K562 (cell line): ENCODE data around the gene RALA. TPM values are rescaled to one million over a fixed set of nuclear protein-coding genes. Genes with fewer than 3 reads are reported as not detected.
A peak's percentile ranks its signal among the peaks of the same experiment; 100 is the strongest.

Experiments used
- ATF1 ChIP-seq, 2 experiments: fragments of 450-650 bp in 1 of 2; IDR thresholded peaks; 2 replicates each; pipeline ENCODE4 v1.6.1; 2016; ENCODE audit warnings: missing compliant biosample characterization in 1 of 2, missing genetic modification characterization in 1 of 2
- CXXC5 ChIP-seq: fragments of 250-450 bp; sonication (Bioruptor Pico); IDR thresholded peaks from 2 replicates; pipeline ENCODE4 v1.8.0; 2022; ENCODE audit warnings: inconsistent platforms, mild to moderate bottlenecking, moderate library complexity
- DMBX1 ChIP-seq: fragments of 250-450 bp; sonication (Bioruptor Pico); IDR thresholded peaks from 2 replicates; pipeline ENCODE4 v1.8.0; 2022; ENCODE audit warnings: inconsistent platforms, mild to moderate bottlenecking, moderate library complexity, borderline replicate concordance
- PTTG1 ChIP-seq: fragments of 450-650 bp; IDR thresholded peaks from 2 replicates; pipeline ENCODE4 v1.6.1; 2016; ENCODE audit warnings: low read depth, mild to moderate bottlenecking, missing genetic modification characterization, missing compliant biosample characterization
- SIRT6 ChIP-seq: IDR thresholded peaks from one replicate; pipeline ENCODE4 v1.6.1; 2012; ENCODE audit warnings: low read depth, mild to moderate bottlenecking, control low read depth, inconsistent platforms, low read length, moderate library complexity
- SRSF3 ChIP-seq: fragments of 200-400 bp; formaldehyde crosslinking; IDR thresholded peaks from 2 replicates; pipeline ENCODE4 v1.6.1; 2016; ENCODE audit warnings: mild to moderate bottlenecking, low read length, moderate library complexity; ENCODE audit not compliant: insufficient read depth
- polyA plus RNA-seq, 8 experiments: library from polyadenylated mRNA; depleted of rRNA in 4 of 8; stranded (reverse) in 5 of 8; unstranded in 3 of 8; fragments of >200 nt; fragmentation: Nextera tagmentation in 2 of 8; fragmentation: Illumina TruSeq in 1 of 8; extraction: Ambion mirVana in 2 of 8; extraction: Trizol in 1 of 8; gene quantifications; 2 replicates each; pipeline versions ENCODE4 v1.2.1 to v1.2.3, GENCODE V29; 2011 to 2014; ENCODE audit warnings: inconsistent platforms in 1 of 8, missing spikeins in 1 of 8
- total RNA-seq, 7 experiments: library from RNA; depleted of rRNA in 6 of 7; stranded (reverse); fragments of >200 nt in 6 of 7; fragmentation: Illumina TruSeq in 2 of 7; extraction: Trizol in 2 of 7; gene quantifications; 2 replicates each; pipeline versions ENCODE4 v1.2.1 to v1.2.3, GENCODE V29; 2011 to 2021; ENCODE audit warnings: low replicate concordance in 1 of 7
- TF ChIP-seq, protein P1 (sequence below): fragments of 200-800 bp; sonication (Bioruptor generic); IDR thresholded peaks from 2 replicates; pipeline ENCODE4 v1.6.1; 2017; ENCODE audit warnings: missing genetic modification characterization, missing compliant biosample characterization
- TF ChIP-seq, protein P2 (sequence below), 2 experiments: fragments of 200-800 bp in 1 of 2; sonication (Bioruptor generic) in 1 of 2; sonication (generic) in 1 of 2; formaldehyde crosslinking in 1 of 2; IDR thresholded peaks in 1 of 2; conservative IDR thresholded peaks in 1 of 2; 2 replicates each; pipeline versions ENCODE4 v1.5.0 to v1.6.1; 2016 to 2020; ENCODE audit warnings: missing compliant biosample characterization in 1 of 2, missing genetic modification characterization in 1 of 2, missing genetic modification reagents in 1 of 2
- TF ChIP-seq, protein P3 (sequence below), 2 experiments: IDR thresholded peaks; 2 replicates each; pipeline ENCODE4 v1.6.1; 2011; ENCODE audit warnings: borderline replicate concordance in 1 of 2, control low read depth in 1 of 2, low read depth in 1 of 2, low read length in 1 of 2, mild to moderate bottlenecking in 1 of 2, mixed read lengths in 1 of 2, moderate library complexity in 1 of 2; ENCODE audit not compliant: insufficient read depth in 1 of 2, insufficient read length in 1 of 2, poor library complexity in 1 of 2, severe bottlenecking in 1 of 2; ENCODE audit errors: extremely low read depth in 1 of 2
- TF ChIP-seq, protein P4 (sequence below): sonication (generic); formaldehyde crosslinking; IDR thresholded peaks from 2 replicates; pipeline ENCODE4 v1.8.0; 2022; ENCODE audit warnings: mild to moderate bottlenecking, missing genetic modification reagents
- TF ChIP-seq, protein P5 (sequence below), 3 experiments: fragments of 200-800 bp in 1 of 3; sonication (Bioruptor generic) in 1 of 3; sonication (generic) in 1 of 3; formaldehyde crosslinking in 1 of 3; IDR thresholded peaks; 2 replicates each; pipeline versions ENCODE4 v1.6.1 to v1.8.0; 2016 to 2022; ENCODE audit warnings: mild to moderate bottlenecking in 2 of 3, missing compliant biosample characterization in 2 of 3, missing genetic modification characterization in 2 of 3, missing genetic modification reagents in 1 of 3
- TF ChIP-seq, protein P6 (sequence below), 2 experiments: fragments of 450-650 bp in 1 of 2; sonication (generic) in 1 of 2; formaldehyde crosslinking in 1 of 2; IDR thresholded peaks in 1 of 2; conservative IDR thresholded peaks in 1 of 2; 2 replicates each; pipeline versions ENCODE4 v1.6.1 to v1.8.1; 2016 to 2023; ENCODE audit warnings: mild to moderate bottlenecking in 2 of 2, moderate library complexity in 2 of 2, inconsistent platforms in 1 of 2, missing genetic modification reagents in 1 of 2
- TF ChIP-seq, protein P7 (sequence below): IDR thresholded peaks from 2 replicates; pipeline ENCODE4 v1.6.1; 2011; ENCODE audit warnings: borderline replicate concordance, low read depth, mild to moderate bottlenecking, moderate library complexity, low read length; ENCODE audit not compliant: insufficient read depth, poor library complexity, severe bottlenecking

RALA gene
- total and polyA plus RNA-seq, 9 of the 15 experiments (the other 6 are each of a cell fraction or from before 2014, with no cell fraction given) = 7.2 to 28.0 (median 25.7) TPM

DNA sequence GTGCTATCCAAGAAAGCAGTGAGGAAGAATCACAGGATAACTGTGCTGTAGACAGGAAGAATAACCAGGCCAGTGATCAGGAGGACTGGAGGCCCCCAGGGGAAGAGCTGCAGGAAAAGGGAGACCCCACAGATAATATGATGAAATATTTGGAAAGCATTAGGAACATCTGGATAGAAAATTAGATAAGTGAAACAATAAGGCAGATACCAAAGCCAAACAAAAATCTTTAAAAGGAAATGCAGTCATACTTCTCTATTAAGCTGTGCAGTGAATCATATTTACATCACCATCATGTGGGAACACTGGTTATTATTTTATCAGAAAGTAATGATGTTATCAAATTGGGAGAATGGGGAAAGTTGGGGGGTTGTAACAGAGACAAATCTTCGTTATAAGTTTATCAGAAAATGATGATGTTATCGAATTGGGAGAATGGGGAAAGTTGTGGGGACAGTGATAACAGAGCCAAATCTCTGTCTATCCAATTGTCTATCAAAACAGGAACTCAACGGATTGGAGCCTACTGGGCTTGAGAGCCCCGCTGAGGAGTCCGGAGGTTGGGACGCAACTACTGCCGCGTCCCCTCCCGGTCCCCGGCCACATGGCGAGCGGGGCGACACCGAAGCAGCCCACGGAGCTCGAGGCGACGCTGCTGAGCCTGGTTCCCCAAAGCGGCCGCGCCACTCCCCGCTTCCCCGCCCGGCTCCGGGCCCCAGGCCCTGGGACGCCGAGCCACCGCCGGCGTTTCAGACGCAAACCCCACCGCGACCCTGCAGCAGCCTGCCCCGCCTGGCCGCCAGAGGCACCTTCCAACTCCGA lies 14.0 kb upstream of the RALA start (continued):
- TF ChIP-seq ATF1 (CRISPR knock-in tag; IDR thresholded peaks at IDR 0.05) (no peak), ATF1 (tag; IDR thresholded peaks at IDR 0.05) (no peak), DMBX1 (no peak), CXXC5 (CRISPR knock-in tag) (peak; percentile 30; the same call in 1 of the 2 replicates), SRSF3 (no peak), PTTG1 (no peak), SIRT6 (no peak)
- TF ChIP-seq, protein P1, sequence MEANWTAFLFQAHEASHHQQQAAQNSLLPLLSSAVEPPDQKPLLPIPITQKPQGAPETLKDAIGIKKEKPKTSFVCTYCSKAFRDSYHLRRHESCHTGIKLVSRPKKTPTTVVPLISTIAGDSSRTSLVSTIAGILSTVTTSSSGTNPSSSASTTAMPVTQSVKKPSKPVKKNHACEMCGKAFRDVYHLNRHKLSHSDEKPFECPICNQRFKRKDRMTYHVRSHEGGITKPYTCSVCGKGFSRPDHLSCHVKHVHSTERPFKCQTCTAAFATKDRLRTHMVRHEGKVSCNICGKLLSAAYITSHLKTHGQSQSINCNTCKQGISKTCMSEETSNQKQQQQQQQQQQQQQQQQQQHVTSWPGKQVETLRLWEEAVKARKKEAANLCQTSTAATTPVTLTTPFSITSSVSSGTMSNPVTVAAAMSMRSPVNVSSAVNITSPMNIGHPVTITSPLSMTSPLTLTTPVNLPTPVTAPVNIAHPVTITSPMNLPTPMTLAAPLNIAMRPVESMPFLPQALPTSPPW (CRISPR knock-in tag) = no peak
- TF ChIP-seq, protein P2, sequence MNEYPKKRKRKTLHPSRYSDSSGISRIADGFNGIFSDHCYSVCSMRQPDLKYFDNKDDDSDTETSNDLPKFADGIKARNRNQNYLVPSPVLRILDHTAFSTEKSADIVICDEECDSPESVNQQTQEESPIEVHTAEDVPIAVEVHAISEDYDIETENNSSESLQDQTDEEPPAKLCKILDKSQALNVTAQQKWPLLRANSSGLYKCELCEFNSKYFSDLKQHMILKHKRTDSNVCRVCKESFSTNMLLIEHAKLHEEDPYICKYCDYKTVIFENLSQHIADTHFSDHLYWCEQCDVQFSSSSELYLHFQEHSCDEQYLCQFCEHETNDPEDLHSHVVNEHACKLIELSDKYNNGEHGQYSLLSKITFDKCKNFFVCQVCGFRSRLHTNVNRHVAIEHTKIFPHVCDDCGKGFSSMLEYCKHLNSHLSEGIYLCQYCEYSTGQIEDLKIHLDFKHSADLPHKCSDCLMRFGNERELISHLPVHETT (CRISPR knock-in tag; conservative IDR thresholded peaks at IDR 0.05 in 1 of 2, IDR thresholded peaks at IDR 0.05 in 1 of 2) = no peak
- TF ChIP-seq, protein P3, sequence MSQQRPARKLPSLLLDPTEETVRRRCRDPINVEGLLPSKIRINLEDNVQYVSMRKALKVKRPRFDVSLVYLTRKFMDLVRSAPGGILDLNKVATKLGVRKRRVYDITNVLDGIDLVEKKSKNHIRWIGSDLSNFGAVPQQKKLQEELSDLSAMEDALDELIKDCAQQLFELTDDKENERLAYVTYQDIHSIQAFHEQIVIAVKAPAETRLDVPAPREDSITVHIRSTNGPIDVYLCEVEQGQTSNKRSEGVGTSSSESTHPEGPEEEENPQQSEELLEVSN (IDR thresholded peaks at IDR 0.05; ENCODE audit: borderline replicate concordance in 1 of 2, extremely low read depth in 1 of 2, insufficient read depth in 1 of 2, insufficient read length in 1 of 2, low read depth in 1 of 2, low read length in 1 of 2, poor library complexity in 1 of 2, severe bottlenecking in 1 of 2) = peak; percentile 36 to 62
- TF ChIP-seq, protein P4, sequence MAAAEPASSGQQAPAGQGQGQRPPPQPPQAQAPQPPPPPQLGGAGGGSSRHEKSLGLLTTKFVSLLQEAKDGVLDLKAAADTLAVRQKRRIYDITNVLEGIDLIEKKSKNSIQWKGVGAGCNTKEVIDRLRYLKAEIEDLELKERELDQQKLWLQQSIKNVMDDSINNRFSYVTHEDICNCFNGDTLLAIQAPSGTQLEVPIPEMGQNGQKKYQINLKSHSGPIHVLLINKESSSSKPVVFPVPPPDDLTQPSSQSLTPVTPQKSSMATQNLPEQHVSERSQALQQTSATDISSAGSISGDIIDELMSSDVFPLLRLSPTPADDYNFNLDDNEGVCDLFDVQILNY (CRISPR knock-in tag) = no peak
- TF ChIP-seq, protein P5, sequence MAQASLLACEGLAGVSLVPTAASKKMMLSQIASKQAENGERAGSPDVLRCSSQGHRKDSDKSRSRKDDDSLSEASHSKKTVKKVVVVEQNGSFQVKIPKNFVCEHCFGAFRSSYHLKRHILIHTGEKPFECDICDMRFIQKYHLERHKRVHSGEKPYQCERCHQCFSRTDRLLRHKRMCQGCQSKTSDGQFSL (CRISPR knock-in tag; IDR thresholded peaks at IDR 0.05) = no peak
- TF ChIP-seq, protein P5 (tag; IDR thresholded peaks at IDR 0.05) = no peak
- TF ChIP-seq, protein P6, sequence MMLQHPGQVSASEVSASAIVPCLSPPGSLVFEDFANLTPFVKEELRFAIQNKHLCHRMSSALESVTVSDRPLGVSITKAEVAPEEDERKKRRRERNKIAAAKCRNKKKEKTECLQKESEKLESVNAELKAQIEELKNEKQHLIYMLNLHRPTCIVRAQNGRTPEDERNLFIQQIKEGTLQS (IDR thresholded peaks at IDR 0.05) = peak; percentile 32; the same call in 1 of the 2 replicates
- TF ChIP-seq, protein P6 (CRISPR knock-in tag; conservative IDR thresholded peaks at IDR 0.05) = no peak
- TF ChIP-seq, protein P7, sequence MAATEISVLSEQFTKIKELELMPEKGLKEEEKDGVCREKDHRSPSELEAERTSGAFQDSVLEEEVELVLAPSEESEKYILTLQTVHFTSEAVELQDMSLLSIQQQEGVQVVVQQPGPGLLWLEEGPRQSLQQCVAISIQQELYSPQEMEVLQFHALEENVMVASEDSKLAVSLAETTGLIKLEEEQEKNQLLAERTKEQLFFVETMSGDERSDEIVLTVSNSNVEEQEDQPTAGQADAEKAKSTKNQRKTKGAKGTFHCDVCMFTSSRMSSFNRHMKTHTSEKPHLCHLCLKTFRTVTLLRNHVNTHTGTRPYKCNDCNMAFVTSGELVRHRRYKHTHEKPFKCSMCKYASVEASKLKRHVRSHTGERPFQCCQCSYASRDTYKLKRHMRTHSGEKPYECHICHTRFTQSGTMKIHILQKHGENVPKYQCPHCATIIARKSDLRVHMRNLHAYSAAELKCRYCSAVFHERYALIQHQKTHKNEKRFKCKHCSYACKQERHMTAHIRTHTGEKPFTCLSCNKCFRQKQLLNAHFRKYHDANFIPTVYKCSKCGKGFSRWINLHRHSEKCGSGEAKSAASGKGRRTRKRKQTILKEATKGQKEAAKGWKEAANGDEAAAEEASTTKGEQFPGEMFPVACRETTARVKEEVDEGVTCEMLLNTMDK = peak; percentile 9
